BLaER1 treated with 17β-estradiol and CSF1 and Interleukin-3, amounts not matched to agents 10 nM and 100 nM (cell line): ENCODE measurements around the gene CPT1B.
"Not testable (repeated sequence)": the region's sequence is repeated elsewhere in the genome, so short reads cannot be mapped to it uniquely, and the experiment has no call there.

ENCODE experiments used
- H3K27ac ChIP-seq, 11 experiments: shearing (Covaris generic); formaldehyde crosslinking; 2 replicates each; pipeline ENCODE4 v1.8.1; 2022
- H3K27me3 ChIP-seq, 11 experiments: shearing (Covaris generic); formaldehyde crosslinking; 2 replicates each; pipeline ENCODE4 v1.8.1; 2022
- H3K36me3 ChIP-seq, 11 experiments: shearing (Covaris generic); formaldehyde crosslinking; 2 replicates each; pipeline ENCODE4 v1.8.1; 2022
- H3K4me1 ChIP-seq, 10 experiments: shearing (Covaris generic); formaldehyde crosslinking; 2 replicates each; pipeline ENCODE4 v1.8.1; 2022
- H3K4me2 ChIP-seq, 11 experiments: shearing (Covaris generic); formaldehyde crosslinking; 2 replicates each; pipeline ENCODE4 v1.8.1; 2022
- H3K4me3 ChIP-seq, 10 experiments: shearing (Covaris generic); formaldehyde crosslinking; 2 replicates each; pipeline ENCODE4 v1.8.1; 2022
- H3K9ac ChIP-seq, 11 experiments: shearing (Covaris generic); formaldehyde crosslinking; 2 replicates each; pipeline ENCODE4 v1.8.1; 2022
- H3K9me3 ChIP-seq, 11 experiments: shearing (Covaris generic); formaldehyde crosslinking; replicated peaks in 1 of 11; 2 replicates each; pipeline ENCODE4 v1.8.1; 2022
- H4K20me1 ChIP-seq, 11 experiments: shearing (Covaris generic); formaldehyde crosslinking; 2 replicates each; pipeline ENCODE4 v1.8.1; 2022
- Cebpa-rat ChIP-seq, 11 experiments: shearing (Covaris generic); IDR thresholded peaks; 2 replicates each; pipeline ENCODE4 v1.8.1; 2022

Gene CPT1B

DNA sequence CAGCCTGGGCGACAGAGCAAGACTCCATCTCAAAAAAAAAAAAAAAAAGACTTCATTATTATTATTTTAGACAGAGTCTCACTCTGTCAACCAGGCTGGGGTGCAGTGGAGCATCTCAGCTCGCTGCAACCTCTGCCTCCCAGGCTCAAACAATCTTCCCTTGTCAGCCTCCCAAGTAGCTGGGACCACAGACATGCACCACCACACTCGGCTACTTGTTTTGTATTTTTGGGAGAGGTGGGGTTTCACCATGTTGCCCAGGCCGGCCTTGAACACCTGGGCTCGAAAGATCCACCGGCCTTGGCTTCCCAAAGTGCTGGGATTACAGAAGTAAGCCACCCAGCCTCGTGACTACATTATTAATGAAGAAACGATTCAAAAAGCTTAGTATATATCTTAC lies 43.1 kb downstream of the CPT1B start:
- Histone ChIP-seq H3K9ac (no peak overlapping the region), H4K20me1 (peaks cover 0 to 12% (median 0%) of the 10 kb centered on the region in 11 experiments; a peak in 4 of 22 replicates), H3K36me3 (peaks cover 0 to 18% (median 0%) of the 10 kb centered on the region in 11 experiments; a peak in 3 of 22 replicates), H3K27me3 (peaks cover 34 to 45% (median 42%) of the 10 kb centered on the region in 11 experiments), H3K4me1 (peaks cover 28 to 69% (median 48%) of the 10 kb centered on the region in 10 experiments), H3K27ac (peak overlapping the region in 1 of 11 experiments; percentile 24; a peak in 2 of 22 replicates), H3K9me3 (peaks cover 5 to 83% (median 38%) of the 10 kb centered on the region in 11 experiments; a peak in 20 of 22 replicates), H3K4me2 (peak overlapping the region in 6 of 11 experiments; percentile 1 to 37 (median 19); a peak in 8 of 22 replicates), H3K4me3 (no peak overlapping the region)
- TF ChIP-seq Cebpa-rat (IDR thresholded peaks at IDR 0.05), result no peak

DNA sequence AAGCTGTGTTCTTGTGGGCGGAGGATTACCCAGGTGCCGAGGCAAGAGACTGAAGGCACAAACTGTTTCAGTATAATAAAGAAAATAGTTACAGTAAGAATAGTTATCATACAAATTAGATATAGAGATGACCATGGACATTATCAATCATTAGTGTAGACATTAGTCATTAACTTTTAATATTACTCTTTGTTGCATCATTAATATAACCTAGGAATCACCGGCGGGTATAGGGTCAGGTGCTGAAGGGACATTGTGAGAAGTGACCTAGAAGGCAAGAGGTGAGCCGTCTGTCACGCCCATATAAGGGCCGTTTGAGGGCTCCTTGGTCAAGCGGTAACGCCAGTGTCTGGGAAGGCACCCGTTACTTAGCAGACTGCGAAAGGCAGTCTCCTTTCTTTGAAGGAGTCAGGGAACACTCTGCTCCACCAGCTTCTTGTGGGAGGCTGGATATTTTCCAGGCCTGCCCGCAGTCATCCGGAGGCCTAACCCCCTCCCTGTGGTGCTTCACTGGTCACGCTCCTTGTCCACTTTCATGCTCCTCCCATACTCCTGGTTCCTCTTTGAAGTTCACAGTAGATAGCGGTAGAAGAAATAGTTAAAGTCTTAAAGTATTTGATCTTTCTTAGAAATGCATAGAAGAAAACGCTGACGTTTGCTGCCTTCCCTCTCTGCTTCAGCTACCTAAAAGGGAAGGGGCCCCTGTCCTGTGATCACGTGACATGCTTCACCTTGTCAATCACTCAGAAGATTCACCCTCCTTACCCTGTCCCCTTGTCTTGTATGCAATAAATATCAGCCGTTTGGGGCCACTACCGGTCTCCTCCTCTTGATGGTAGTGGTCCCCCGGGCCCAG lies 44.1 kb downstream of the CPT1B start:
- Histone ChIP-seq H3K4me2 (peak overlapping the region in 8 of 11 experiments; percentile 6 to 59 (median 22); a peak in 7 of 22 replicates), H3K27ac (peak overlapping the region in 4 of 11 experiments; percentile 9 to 37 (median 22); a peak in 5 of 22 replicates)

DNA sequence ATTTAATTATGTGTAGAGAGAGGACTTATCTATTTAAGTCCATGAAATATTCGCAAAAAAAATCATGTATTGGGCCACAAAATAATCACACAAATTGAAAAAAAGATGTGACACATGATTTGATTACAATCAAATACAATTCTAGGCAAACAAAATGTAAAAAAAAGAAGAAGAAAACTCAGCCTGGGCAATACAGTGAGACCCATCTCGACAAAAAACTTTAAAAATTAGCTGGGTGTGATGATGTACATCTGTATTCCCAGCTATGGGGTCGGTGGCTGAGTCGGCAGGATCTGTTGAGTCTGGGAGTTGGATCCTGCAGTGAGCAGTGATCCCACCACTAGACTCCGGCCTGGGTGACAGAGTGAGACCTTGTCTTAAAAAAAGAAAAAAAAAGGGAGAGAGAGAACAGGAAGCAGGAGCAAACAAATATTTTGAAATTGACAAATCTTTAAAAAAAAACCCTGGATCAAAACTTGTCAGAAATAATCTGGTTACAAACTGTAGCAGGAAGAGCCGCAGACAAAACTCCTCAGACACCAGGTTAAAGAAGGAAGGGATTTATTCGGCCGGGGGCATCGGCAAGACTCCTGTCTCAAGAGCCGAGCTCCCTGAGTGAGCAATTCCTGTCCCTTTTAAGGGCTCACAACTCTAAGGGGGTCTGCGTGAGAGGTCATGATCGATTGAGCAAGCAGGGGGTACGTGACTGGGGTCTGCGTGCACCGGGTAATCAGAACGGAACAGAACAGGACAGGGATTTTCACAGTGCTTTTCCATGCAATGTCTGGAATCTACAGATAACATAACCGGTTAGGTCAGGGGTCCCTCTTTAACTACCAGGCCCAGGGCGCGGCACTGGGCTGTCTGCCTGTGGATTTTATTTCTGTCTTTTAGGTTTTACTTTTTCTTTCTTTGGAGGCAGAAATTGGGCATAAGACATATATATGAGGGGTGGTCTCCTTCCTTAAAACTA lies 45.1 kb downstream of the CPT1B start:
- Histone ChIP-seq H3K4me3 (no peak overlapping the region), H3K4me1 (peaks cover 17 to 70% (median 44%) of the 10 kb centered on the region in 10 experiments), H3K36me3 (peaks cover 0 to 11% (median 0%) of the 10 kb centered on the region in 11 experiments; a peak in 4 of 22 replicates), H3K27ac (peak overlapping the region in 1 of 11 experiments; percentile 24; a peak in 1 of 22 replicates), H3K27me3 (peaks cover 43 to 63% (median 61%) of the 10 kb centered on the region in 11 experiments), H3K4me2 (peak overlapping the region in 2 of 11 experiments; percentile 12 to 59; a peak in 2 of 22 replicates), H3K9ac (no peak overlapping the region), H3K9me3 (peaks cover 10 to 78% (median 29%) of the 10 kb centered on the region in 11 experiments; a peak in 20 of 22 replicates), H4K20me1 (peaks cover 0 to 17% (median 0%) of the 10 kb centered on the region in 11 experiments; a peak in 4 of 22 replicates)
- TF ChIP-seq Cebpa-rat (IDR thresholded peaks at IDR 0.05), result no peak

More for the DNA sequence above, 44.1 kb downstream of the CPT1B start:
- Histone ChIP-seq H3K4me1 (peaks cover 19 to 70% (median 44%) of the 10 kb centered on the region in 10 experiments), H4K20me1 (peaks cover 0 to 17% (median 0%) of the 10 kb centered on the region in 11 experiments; a peak in 4 of 22 replicates), H3K27me3 (peaks cover 43 to 56% (median 52%) of the 10 kb centered on the region in 11 experiments), H3K36me3 (peaks cover 0 to 16% (median 0%) of the 10 kb centered on the region in 11 experiments; a peak in 4 of 22 replicates), H3K9me3 (peaks cover 10 to 83% (median 39%) of the 10 kb centered on the region in 11 experiments; a peak in 20 of 22 replicates)
- H3K4me3 ChIP-seq, H3K9ac ChIP-seq: not testable (repeated sequence)

DNA sequence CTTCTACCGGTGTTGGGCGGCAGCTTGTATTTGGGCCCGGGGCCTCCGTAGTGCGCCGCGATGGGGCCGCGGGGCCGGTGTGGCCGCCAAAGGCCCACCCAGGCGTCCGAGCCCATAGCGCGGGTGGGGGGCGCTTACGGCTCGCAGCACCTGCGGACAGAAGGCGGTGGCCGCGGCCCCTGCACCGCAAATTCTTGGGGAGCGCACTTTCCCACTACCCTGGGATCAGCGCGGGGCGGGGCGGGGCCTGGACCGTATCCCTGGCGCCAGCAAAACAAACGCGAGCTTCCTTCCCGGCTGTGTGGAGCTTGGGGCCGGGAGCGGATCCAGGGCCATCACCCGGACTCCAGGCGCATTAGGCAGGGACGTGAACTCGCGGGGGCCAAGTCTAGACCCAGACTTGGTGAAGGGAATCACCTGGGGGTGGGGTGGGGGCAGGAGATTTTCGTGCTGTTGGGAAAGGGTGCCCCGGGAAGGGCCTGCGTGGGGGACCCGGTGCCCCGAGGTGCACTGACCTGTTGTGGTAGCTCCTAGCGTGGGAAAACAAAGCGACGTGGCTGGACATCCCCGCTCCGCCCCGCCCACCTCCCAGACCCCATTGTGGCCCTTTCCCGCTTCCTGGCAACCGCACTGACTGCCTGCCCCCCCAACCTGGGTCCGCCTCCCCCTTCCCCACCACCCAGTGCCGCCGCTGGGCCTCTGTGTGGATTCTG lies 46.1 kb downstream of the CPT1B start:
- Histone ChIP-seq H3K9ac (peak overlapping the region in 4 of 11 experiments; percentile 71 to 96 (median 82); a peak in 6 of 22 replicates), H3K27ac (peak overlapping the region in 5 of 11 experiments; percentile 74 to 94 (median 77); a peak in 6 of 22 replicates), H3K4me3 (peak overlapping the region in 5 of 10 experiments; percentile 52 to 65 (median 54); a peak in 8 of 20 replicates), H3K9me3 (peaks cover 10 to 68% (median 25%) of the 10 kb centered on the region in 11 experiments; a peak in 20 of 22 replicates), H3K36me3 (peaks cover 0 to 3% (median 0%) of the 10 kb centered on the region in 11 experiments; a peak in 1 of 22 replicates), H3K27me3 (peaks cover 43 to 65% (median 61%) of the 10 kb centered on the region in 11 experiments), H4K20me1 (peaks cover 0 to 17% (median 0%) of the 10 kb centered on the region in 11 experiments; a peak in 4 of 22 replicates), H3K4me2 (peak overlapping the region in 6 of 11 experiments; percentile 95 to 99 (median 97); a peak in 9 of 22 replicates), H3K4me1 (peaks cover 27 to 70% (median 49%) of the 10 kb centered on the region in 10 experiments)
- no peak for TF ChIP-seq Cebpa-rat (IDR thresholded peaks at IDR 0.05)

DNA sequence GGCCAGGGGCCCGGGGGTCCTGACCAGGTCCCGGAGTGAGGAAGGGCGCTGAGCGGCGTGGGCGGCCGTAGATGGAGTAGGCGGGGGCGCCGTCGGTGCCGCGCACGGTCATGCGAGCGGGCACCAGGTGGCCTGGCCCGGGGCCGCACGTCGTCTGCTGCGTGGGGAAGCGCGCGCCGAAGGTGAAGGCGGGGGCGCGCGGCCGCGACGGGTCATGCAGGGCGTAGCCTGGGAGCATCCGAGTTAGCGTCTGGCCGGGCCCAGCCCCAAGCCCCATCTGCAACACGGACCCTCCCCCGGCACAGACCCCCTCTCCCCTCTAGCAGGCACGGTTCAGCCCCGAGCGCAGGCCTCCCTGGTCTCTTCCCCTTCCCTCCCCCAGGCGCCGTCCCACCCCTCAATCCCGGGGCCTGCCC lies 46.7 kb downstream of the CPT1B start:
- Histone ChIP-seq H3K36me3 (no peaks in the 10 kb centered on the region; a peak in 1 of 22 replicates), H3K4me3 (peak overlapping the region in 9 of 10 experiments; percentile 48 to 65 (median 54); a peak in 16 of 20 replicates), H3K9me3 (peaks cover 10 to 63% (median 25%) of the 10 kb centered on the region in 11 experiments; a peak in 20 of 22 replicates), H3K27me3 (peaks cover 43 to 65% (median 61%) of the 10 kb centered on the region in 11 experiments), H3K27ac (peak overlapping the region in 9 of 11 experiments; percentile 21 to 94 (median 74); a peak in 13 of 22 replicates), H3K9ac (peak overlapping the region in 8 of 11 experiments; percentile 57 to 96 (median 68); a peak in 12 of 22 replicates), H4K20me1 (peaks cover 0 to 17% (median 0%) of the 10 kb centered on the region in 11 experiments; a peak in 4 of 22 replicates), H3K4me2 (peak overlapping the region; percentile 74 to 99 (median 96)), H3K4me1 (peaks cover 32 to 74% (median 54%) of the 10 kb centered on the region in 10 experiments)
- TF ChIP-seq Cebpa-rat (IDR thresholded peaks at IDR 0.05), result no peak

DNA sequence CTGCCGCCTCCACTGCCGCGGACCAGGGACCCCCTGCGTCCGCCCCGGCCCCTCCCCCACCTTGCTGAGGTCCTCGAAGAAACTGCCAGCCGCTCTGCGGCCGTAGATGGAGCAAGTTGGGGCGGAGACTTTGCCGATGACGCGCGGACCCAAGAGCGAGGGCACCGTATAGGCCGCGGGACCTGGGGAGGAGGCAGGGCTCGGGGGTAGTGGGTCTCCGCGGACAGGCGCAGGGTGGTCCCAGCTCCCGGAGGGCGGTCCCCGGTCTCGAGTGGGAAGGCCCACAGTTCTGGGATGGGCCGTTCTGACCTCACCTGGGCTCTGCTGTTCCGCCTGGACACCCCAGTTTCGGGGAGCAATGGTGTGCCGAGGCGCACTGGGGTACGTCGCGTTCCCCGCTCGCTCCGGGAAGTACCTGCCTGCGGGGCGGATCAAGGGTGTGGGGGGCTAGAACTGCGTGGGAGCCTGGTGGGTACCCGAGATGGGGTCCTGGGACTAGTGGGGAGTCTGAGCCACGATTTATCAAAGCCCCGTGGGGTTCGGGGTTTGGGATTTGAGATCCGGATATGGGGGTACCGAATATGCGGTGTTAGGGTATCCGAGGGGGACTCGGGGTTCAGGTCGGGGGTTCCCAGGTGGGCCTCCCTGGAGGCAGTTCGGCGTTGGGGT lies 47.2 kb downstream of the CPT1B start:
- H3K27ac ChIP-seq, result peak overlapping the region; percentile 21 to 94 (median 73); a peak in 19 of 22 replicates
- H3K27me3 ChIP-seq, result peaks cover 43 to 65% (median 61%) of the 10 kb centered on the region in 11 experiments
- peak overlapping the region; percentile 49 to 96 (median 66); a peak in 20 of 22 replicates for H3K9ac ChIP-seq
- TF ChIP-seq Cebpa-rat (IDR thresholded peaks at IDR 0.05), result no peak
- H3K4me3 ChIP-seq, result peak overlapping the region; percentile 48 to 65 (median 54)
- peaks cover 0 to 17% (median 0%) of the 10 kb centered on the region in 11 experiments; a peak in 4 of 22 replicates for H4K20me1 ChIP-seq
- H3K4me1 ChIP-seq, result peaks cover 34 to 75% (median 56%) of the 10 kb centered on the region in 10 experiments
- peaks cover 10 to 57% (median 25%) of the 10 kb centered on the region in 11 experiments; a peak in 20 of 22 replicates for H3K9me3 ChIP-seq
- no peaks in the 10 kb centered on the region; a peak in 1 of 22 replicates for H3K36me3 ChIP-seq
- H3K4me2 ChIP-seq, result peak overlapping the region; percentile 74 to 99 (median 96)
